ENCODE results near the gene MAD1L1. TPM values are rescaled to one million over a fixed set of nuclear protein-coding genes. Genes with fewer than 3 reads are reported as not detected.

The MAD1L1 gene
- total RNA-seq, 1 experiment from 2014 or later = 38.5 TPM

DNA sequence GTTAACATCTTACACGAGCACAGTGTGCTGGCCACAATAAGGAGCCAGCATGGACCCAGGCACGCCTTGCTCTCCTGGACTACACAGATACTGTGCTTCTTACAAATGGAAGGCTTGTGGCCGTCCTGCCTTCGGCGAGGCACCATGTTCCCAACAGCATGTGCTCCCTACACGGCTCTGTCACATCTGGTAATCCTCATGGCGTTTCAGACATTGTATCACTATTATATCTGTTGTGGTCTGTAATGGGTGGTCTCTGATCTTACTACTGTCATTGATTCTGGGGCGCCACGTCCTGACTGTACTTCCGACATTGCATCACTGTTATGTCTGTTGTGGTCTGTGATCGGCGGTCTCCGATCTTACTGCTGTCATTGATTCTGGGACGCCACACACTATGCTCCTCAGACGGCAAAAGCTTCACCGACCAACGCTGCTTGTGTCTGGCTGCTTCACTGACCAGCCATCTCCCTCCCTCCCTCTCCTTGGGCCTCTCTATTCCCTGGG lies 195.4 kb downstream of the MAD1L1 start:
- Histone ChIP-seq H3K36me3 (ENCODE audit: control insufficient read depth in 1 of 2, insufficient read depth in 2 of 2, low read length in 2 of 2) (no peaks in the 10 kb centered on the region), H3K4me3 (replicated peaks in 1 of 2; ENCODE audit: low read depth in 1 of 2, low read length in 2 of 2) (no peak overlapping the region), H3K9ac (ENCODE audit: low read length) (no peak overlapping the region), H3K27ac (ENCODE audit: low read depth, low read length) (no peak overlapping the region), H3K9me3 (ENCODE audit: control insufficient read depth in 1 of 2, insufficient read depth in 1 of 2, low read depth in 1 of 2, low read length in 2 of 2) (no peaks in the 10 kb centered on the region), H3K79me2 (ENCODE audit: insufficient read depth, low read length) (no peaks in the 10 kb centered on the region), H4K20me1 (ENCODE audit: insufficient read depth) (no peaks in the 10 kb centered on the region), H2AFZ (ENCODE audit: low read depth, low read length, poor library complexity, severe bottlenecking) (no peak overlapping the region), H3K9me2 (ENCODE audit: insufficient read depth) (no peaks in the 10 kb centered on the region), H3K4me1 (ENCODE audit: control insufficient read depth in 1 of 2, insufficient read depth in 2 of 2, low read length in 2 of 2) (no peaks in the 10 kb centered on the region), H3K4me2 (ENCODE audit: low read length) (no peak overlapping the region), H3K27me3 (ENCODE audit: insufficient read depth, low read length) (no peaks in the 10 kb centered on the region)
- POLR2A ChIA-PET = no interaction called here
- ATAC-seq (no peak), DNase-seq (ENCODE audit: low read depth, low spot score) (no peak)
- RAD21 ChIA-PET (ENCODE audit: low non-redundant PET in 1 of 2, low total read pairs in 2 of 2, uncharacterized antibody in 2 of 2, unreplicated experiment in 2 of 2) = no interaction called here
- CTCF ChIA-PET = no interaction called here
- intact Hi-C loops (cut with micrococcal nuclease) = no loop called here
- no peak for TF ChIP-seq ATF3 (IDR thresholded peaks at IDR 0.05)
- TF ChIP-seq ZFX (IDR thresholded peaks at IDR 0.05) = no peak
- TF ChIP-seq FOSL1 (IDR thresholded peaks at IDR 0.05; ENCODE audit: low read depth) = no peak
- no TSS peak for BruUV-seq (replicated peaks)

DNA sequence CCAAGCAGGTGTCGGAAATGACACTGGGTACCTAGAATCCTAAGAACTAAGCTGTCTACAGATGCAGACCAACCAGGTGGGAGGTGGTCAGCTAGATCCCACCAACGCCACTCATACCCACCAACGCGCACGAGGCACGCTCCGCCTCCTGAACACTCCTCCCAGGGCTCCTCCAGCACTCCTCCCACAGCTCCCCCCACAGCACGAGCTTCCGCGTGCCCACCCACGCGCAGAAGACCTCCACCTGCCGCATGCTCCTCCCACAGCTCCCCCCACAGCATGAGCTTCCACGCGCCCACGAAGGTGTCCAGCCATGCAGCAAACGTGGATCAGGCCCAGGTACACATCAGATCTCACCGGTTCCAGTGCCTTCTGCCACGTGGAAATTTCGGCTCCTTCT lies 196.0 kb downstream of the MAD1L1 start:
- ChIA-PET CTCF (no interaction called here), RAD21 (ENCODE audit: low non-redundant PET in 1 of 2, low total read pairs in 2 of 2, uncharacterized antibody in 2 of 2, unreplicated experiment in 2 of 2) (no interaction called here), POLR2A (no interaction called here)
- BruUV-seq (replicated peaks) = no TSS peak
- H3K36me3 ChIP-seq (ENCODE audit: control insufficient read depth in 1 of 2, insufficient read depth in 2 of 2, low read length in 2 of 2) = no peaks in the 10 kb centered on the region
- no peaks in the 10 kb centered on the region for H3K27me3 ChIP-seq (ENCODE audit: insufficient read depth, low read length)
- no peaks in the 10 kb centered on the region for H3K9me3 ChIP-seq (ENCODE audit: control insufficient read depth in 1 of 2, insufficient read depth in 1 of 2, low read depth in 1 of 2, low read length in 2 of 2)
- no peak overlapping the region for H3K4me2 ChIP-seq (ENCODE audit: low read length)
- no peak for ATAC-seq
- no peak for DNase-seq (ENCODE audit: low read depth, low spot score)
- intact Hi-C loops (cut with micrococcal nuclease) = no loop called here
- H3K4me3 ChIP-seq (replicated peaks in 1 of 2; ENCODE audit: low read depth in 1 of 2, low read length in 2 of 2) = no peak overlapping the region
- no peaks in the 10 kb centered on the region for H3K79me2 ChIP-seq (ENCODE audit: insufficient read depth, low read length)
- H4K20me1 ChIP-seq (ENCODE audit: insufficient read depth) = no peaks in the 10 kb centered on the region
- H3K27ac ChIP-seq (ENCODE audit: low read depth, low read length) = no peak overlapping the region
- no peaks in the 10 kb centered on the region for H3K4me1 ChIP-seq (ENCODE audit: control insufficient read depth in 1 of 2, insufficient read depth in 2 of 2, low read length in 2 of 2)
- TF ChIP-seq EGR1 (IDR thresholded peaks at IDR 0.05; ENCODE audit: low read depth) = no peak
- TF ChIP-seq POLR2AphosphoS5 (IDR thresholded peaks at IDR 0.05; ENCODE audit: low read depth, low read length) = no peak
- no peak for TF ChIP-seq SRF (IDR thresholded peaks at IDR 0.05; ENCODE audit: low read depth)
- no peak for TF ChIP-seq CEBPB (IDR thresholded peaks at IDR 0.05; ENCODE audit: low read depth)
- no peak for TF ChIP-seq YY1 (IDR thresholded peaks at IDR 0.05; ENCODE audit: extremely low read depth, insufficient replicate concordance, low read depth, low read length)
- TF ChIP-seq ZNF274 (IDR thresholded peaks at IDR 0.05; ENCODE audit: low read depth, low read length) = no peak
- no peak for TF ChIP-seq ZBTB33 (IDR thresholded peaks at IDR 0.05; ENCODE audit: extremely low read depth, insufficient replicate concordance, low read length)
- no peak for TF ChIP-seq EZH2 (IDR thresholded peaks at IDR 0.05)
- TF ChIP-seq ELF1 (IDR thresholded peaks at IDR 0.05; ENCODE audit: borderline replicate concordance, low read depth) = no peak
- no peak for TF ChIP-seq SP1 (IDR thresholded peaks at IDR 0.05; ENCODE audit: low read depth)
- TF ChIP-seq, protein P1, sequence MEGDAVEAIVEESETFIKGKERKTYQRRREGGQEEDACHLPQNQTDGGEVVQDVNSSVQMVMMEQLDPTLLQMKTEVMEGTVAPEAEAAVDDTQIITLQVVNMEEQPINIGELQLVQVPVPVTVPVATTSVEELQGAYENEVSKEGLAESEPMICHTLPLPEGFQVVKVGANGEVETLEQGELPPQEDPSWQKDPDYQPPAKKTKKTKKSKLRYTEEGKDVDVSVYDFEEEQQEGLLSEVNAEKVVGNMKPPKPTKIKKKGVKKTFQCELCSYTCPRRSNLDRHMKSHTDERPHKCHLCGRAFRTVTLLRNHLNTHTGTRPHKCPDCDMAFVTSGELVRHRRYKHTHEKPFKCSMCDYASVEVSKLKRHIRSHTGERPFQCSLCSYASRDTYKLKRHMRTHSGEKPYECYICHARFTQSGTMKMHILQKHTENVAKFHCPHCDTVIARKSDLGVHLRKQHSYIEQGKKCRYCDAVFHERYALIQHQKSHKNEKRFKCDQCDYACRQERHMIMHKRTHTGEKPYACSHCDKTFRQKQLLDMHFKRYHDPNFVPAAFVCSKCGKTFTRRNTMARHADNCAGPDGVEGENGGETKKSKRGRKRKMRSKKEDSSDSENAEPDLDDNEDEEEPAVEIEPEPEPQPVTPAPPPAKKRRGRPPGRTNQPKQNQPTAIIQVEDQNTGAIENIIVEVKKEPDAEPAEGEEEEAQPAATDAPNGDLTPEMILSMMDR (IDR thresholded peaks at IDR 0.05 in 2 of 3, conservative IDR thresholded peaks at IDR 0.05 in 1 of 3; ENCODE audit: borderline replicate concordance in 1 of 3, insufficient read depth in 1 of 3, low read depth in 2 of 3, low read length in 2 of 3) = no peak
- no peak for TF ChIP-seq FOSL1 (IDR thresholded peaks at IDR 0.05; ENCODE audit: low read depth)
- no peaks in the 10 kb centered on the region for H3K9me2 ChIP-seq (ENCODE audit: insufficient read depth)
- H2AFZ ChIP-seq (ENCODE audit: low read depth, low read length, poor library complexity, severe bottlenecking) = no peak overlapping the region
- no peak overlapping the region for H3K9ac ChIP-seq (ENCODE audit: low read length)
